ENCODE measurements around the gene HPS4. TPM values are rescaled to one million over a fixed set of nuclear protein-coding genes. Genes with fewer than 3 reads are reported as not detected.

Gene HPS4
- total and polyA plus RNA-seq, 2 of the 8 experiments (the other 6 are each of a cell fraction or from before 2014, with no cell fraction given): 28.0 to 35.2 TPM

GRCh38 chr22:26452236-26453016 lies 31.2 kb downstream of the HPS4 start:
- Histone ChIP-seq H4K5ac (ENCODE audit: insufficient read length, low read depth, low read length) (no peak overlapping the region), H3K23ac (ENCODE audit: insufficient read length) (no peak overlapping the region), H3K79me2 (ENCODE audit: control insufficient read depth in 1 of 2, insufficient read depth in 2 of 2, low read length in 2 of 2) (no peaks in the 10 kb centered on the region), H3K18ac (ENCODE audit: extremely low read depth, low read length) (no peak overlapping the region), H3K4me3 (ENCODE audit: extremely low read depth in 1 of 4, insufficient read depth in 2 of 4, low read depth in 3 of 4, low read length in 4 of 4) (no peak overlapping the region), H3K27me3 (replicated peaks in 1 of 4; ENCODE audit: control insufficient read depth in 3 of 4, extremely low read depth in 1 of 4, insufficient read depth in 3 of 4, low read length in 3 of 4) (no peaks in the 10 kb centered on the region), H4K8ac (ENCODE audit: extremely low read depth, insufficient read depth, low read length) (no peak overlapping the region; the same call in 1 of the 2 replicates), H3K4me1 (replicated peaks in 1 of 4; ENCODE audit: control insufficient read depth in 3 of 4, insufficient read depth in 4 of 4, low read length in 3 of 4) (no peaks in the 10 kb centered on the region), H3K79me1 (ENCODE audit: low read depth, low read length) (no peaks in the 10 kb centered on the region), H2BK20ac (ENCODE audit: low read length) (no peak overlapping the region), H3K56ac (replicated peaks; ENCODE audit: insufficient read length, low read depth, low read length) (no peak overlapping the region), H2BK12ac (ENCODE audit: low read depth, low read length) (no peak overlapping the region), H3K36me3 (ENCODE audit: control insufficient read depth in 2 of 4, insufficient read depth in 4 of 4, low read length in 3 of 4) (peaks cover 0 to 40% (median 7%) of the 10 kb centered on the region in 4 experiments; a peak in 4 of 8 replicates), H3K9ac (replicated peaks in 1 of 4; ENCODE audit: extremely low read depth in 1 of 4, low read depth in 3 of 4, low read length in 3 of 4) (no peak overlapping the region), H2BK120ac (replicated peaks; ENCODE audit: low read depth, low read length) (no peak overlapping the region), H2BK15ac (ENCODE audit: low read length) (no peak overlapping the region), H3K23me2 (ENCODE audit: low read depth, low read length) (no peaks in the 10 kb centered on the region), H4K20me1 (replicated peaks in 1 of 2; ENCODE audit: control insufficient read depth in 1 of 2, insufficient read depth in 2 of 2, low read length in 2 of 2) (no peaks in the 10 kb centered on the region), H2AK5ac (ENCODE audit: low read depth, low read length) (no peak overlapping the region), H3K14ac (ENCODE audit: insufficient read length) (no peak overlapping the region), H2BK5ac (ENCODE audit: low read depth, low read length) (no peak overlapping the region), H3K9me3 (ENCODE audit: insufficient read depth in 2 of 2, low read depth in 1 of 2, low read length in 1 of 2) (no peaks in the 10 kb centered on the region), H3K4me2 (ENCODE audit: insufficient read depth in 1 of 2, low read depth in 2 of 2, low read length in 2 of 2) (no peak overlapping the region), H2AFZ (ENCODE audit: low read length) (no peak overlapping the region), H3K27ac (ENCODE audit: low read depth, low read length) (no peak overlapping the region), H3K4ac (replicated peaks; ENCODE audit: insufficient read length, low read depth, low read length) (no peak overlapping the region), H4K91ac (replicated peaks; ENCODE audit: insufficient read length, low read length) (no peak overlapping the region)
- ChIA-PET POLR2A (ENCODE audit: partially characterized antibody) (interaction anchor here (1.8 kb wide), 1 partner anchor 30 kb away, joined by 7 read pairs; no protein-coding TSS in a partner anchor), CTCF (ENCODE audit: partially characterized antibody) (interaction anchor here (0.9 to 3.2 kb wide), 10 partner anchors 9 to 88 kb away, joined by 3 to 19 read pairs (median 4); no protein-coding TSS in a partner anchor)
- DNase-seq (ENCODE audit: low read depth in 1 of 2, low spot score in 2 of 2) (no peak), FAIRE-seq (no peak)
- 88% methylated on average over 23 of the region's 23 CpGs; no CpG with 5 or more reads in 1 of the 2 experiments for WGBS, 2 experiments (ENCODE audit: extremely low coverage in 1 of 2, insufficient coverage in 1 of 2, insufficient read length in 1 of 2, insufficient replicate concordance in 2 of 2, low coverage in 1 of 2, low lambda C conversion rate in 2 of 2, missing lambda C conversion rate in 1 of 2)
- TF ChIP-seq HDAC6 (IDR thresholded peaks at IDR 0.05; ENCODE audit: low read depth, low read length) (no peak), CBX5 (IDR thresholded peaks at IDR 0.05; ENCODE audit: low read depth, low read length) (no peak), POLR2A (IDR thresholded peaks at IDR 0.05; ENCODE audit: control extremely low read depth in 1 of 2, low read depth in 2 of 2, low read length in 2 of 2) (no peak), E2F6 (IDR thresholded peaks at IDR 0.05) (no peak), KDM1A (IDR thresholded peaks at IDR 0.05; ENCODE audit: borderline replicate concordance, low read length) (no peak), SRF (IDR thresholded peaks at IDR 0.05; ENCODE audit: low read depth, low read length) (no peak), ATF2 (IDR thresholded peaks at IDR 0.05; ENCODE audit: low read length) (no peak), BACH1 (IDR thresholded peaks at IDR 0.05; ENCODE audit: low read length) (no peak), RNF2 (IDR thresholded peaks at IDR 0.05; ENCODE audit: borderline replicate concordance, low read depth, low read length, missing control alignments, poor library complexity, severe bottlenecking) (no peak), YY1 (IDR thresholded peaks at IDR 0.05; ENCODE audit: low read depth, low read length) (no peak), CREB1 (IDR thresholded peaks at IDR 0.05) (no peak)

Data from H1 (cell line).